NB4 (cell line): Measurements from ENCODE around the gene ADAM12.

Source experiments
- DNase-seq: peaks from one replicate; pipeline ENCODE4 v3.0.0; 2010; ENCODE audit warnings: low read depth
- H3K4me3 ChIP-seq: one replicate; pipeline ENCODE4 v1.5.1; 2011; ENCODE audit warnings: mild to moderate bottlenecking, low read depth, low read length, moderate library complexity
- MYC ChIP-seq: IDR thresholded peaks from 2 replicates; pipeline ENCODE4 v1.6.1; 2011; ENCODE audit warnings: low read depth, low read length
- POLR2A ChIP-seq: IDR thresholded peaks from 2 replicates; pipeline ENCODE4 v1.6.1; 2011; ENCODE audit warnings: mild to moderate bottlenecking; ENCODE audit not compliant: insufficient read length; ENCODE audit errors: extremely low read depth
- TF ChIP-seq, protein P1 (sequence below): IDR thresholded peaks from 2 replicates; pipeline ENCODE4 v1.6.1; 2011; ENCODE audit warnings: low read depth, low read length
- TF ChIP-seq, protein P2 (sequence below): IDR thresholded peaks from one replicate; pipeline ENCODE4 v1.5.1; 2012; ENCODE audit warnings: low read depth, low read length

Gene ADAM12

DNA sequence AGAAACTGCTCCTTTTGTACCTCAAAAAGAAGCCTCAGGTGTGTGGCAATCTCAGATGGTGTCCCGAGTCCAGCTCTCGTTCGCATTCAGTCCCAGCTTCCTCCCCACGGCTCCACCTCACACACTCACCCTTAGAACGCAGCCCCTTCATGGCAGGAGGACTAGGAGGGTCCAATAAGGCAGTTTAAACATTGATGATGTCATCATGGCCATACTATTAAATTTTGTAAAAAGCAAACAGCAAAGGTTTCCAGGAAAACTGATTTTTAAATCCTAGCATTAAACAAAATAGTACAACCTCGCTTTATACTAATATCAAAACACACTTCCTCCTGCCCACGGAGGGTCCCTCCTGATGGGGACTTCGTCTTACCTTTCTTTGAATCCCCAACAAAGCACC lies 133.0 kb downstream of the ADAM12 start:
- no peak overlapping the region for H3K4me3 ChIP-seq
- TF ChIP-seq POLR2A, result no peak
- TF ChIP-seq, protein P1, sequence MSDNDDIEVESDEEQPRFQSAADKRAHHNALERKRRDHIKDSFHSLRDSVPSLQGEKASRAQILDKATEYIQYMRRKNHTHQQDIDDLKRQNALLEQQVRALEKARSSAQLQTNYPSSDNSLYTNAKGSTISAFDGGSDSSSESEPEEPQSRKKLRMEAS, result no peak
- TF ChIP-seq, protein P2, sequence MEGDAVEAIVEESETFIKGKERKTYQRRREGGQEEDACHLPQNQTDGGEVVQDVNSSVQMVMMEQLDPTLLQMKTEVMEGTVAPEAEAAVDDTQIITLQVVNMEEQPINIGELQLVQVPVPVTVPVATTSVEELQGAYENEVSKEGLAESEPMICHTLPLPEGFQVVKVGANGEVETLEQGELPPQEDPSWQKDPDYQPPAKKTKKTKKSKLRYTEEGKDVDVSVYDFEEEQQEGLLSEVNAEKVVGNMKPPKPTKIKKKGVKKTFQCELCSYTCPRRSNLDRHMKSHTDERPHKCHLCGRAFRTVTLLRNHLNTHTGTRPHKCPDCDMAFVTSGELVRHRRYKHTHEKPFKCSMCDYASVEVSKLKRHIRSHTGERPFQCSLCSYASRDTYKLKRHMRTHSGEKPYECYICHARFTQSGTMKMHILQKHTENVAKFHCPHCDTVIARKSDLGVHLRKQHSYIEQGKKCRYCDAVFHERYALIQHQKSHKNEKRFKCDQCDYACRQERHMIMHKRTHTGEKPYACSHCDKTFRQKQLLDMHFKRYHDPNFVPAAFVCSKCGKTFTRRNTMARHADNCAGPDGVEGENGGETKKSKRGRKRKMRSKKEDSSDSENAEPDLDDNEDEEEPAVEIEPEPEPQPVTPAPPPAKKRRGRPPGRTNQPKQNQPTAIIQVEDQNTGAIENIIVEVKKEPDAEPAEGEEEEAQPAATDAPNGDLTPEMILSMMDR, result no peak
- no peak for DNase-seq

DNA sequence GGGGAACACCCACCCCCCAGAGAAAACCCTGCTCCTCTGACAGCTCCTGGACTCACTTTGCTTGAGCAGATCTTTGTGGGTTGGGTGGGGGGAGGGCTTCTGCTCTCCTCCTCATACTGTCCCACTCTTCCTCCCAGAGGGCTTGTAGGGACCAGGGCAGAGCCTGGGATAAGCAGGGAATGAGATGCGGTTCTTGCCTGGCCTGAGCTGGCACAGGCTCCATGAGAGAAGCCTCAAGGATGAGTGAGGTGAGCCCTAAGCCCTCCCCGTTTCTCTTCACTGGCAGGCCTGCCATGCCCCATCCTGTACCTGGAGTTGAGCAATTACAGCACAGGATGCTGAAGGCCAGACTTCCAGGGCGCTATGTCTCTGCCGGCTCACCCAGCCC lies 134.7 kb downstream of the ADAM12 start:
- TF ChIP-seq POLR2A (no peak), MYC (no peak)
- TF ChIP-seq, protein P1, result no peak
- TF ChIP-seq, protein P2, result no peak
- DNase-seq, result no peak
- H3K4me3 ChIP-seq, result no peak overlapping the region

DNA sequence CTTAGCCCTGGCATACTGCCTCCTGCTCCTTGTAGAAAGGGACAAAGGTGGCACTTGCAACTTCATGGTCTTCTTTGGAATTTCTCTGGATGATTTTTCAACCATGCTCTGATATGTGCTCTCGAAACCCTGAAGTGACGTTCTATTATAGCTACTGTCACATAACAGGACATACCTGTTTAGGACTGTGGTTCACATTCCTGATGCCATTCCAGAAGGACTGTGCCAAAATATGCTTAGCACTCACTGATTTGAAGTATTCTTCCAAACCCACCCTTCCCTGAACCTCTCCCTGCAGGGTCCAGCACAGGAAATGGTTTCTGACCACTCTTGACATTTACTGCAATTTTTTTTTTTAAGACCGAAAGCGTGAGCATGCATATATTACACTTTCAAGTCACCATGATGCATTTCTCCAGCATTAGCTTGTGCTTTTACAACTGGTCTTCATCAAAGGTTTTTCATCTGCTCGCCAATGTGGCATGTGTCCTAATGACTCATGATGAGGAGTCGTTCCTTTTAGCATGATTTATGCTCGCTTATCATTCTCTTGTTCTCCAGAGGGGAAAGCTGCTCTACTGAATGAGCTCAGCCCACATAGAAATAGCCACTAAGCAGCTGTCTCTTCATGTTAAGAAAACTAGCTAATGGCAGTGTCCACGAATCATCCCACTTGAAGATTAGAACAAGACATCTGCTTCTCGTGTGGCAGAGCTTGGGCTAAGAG lies 135.2 kb downstream of the ADAM12 start:
- no peak for DNase-seq
- TF ChIP-seq, protein P1, result no peak
- TF ChIP-seq MYC (no peak), POLR2A (no peak)
- TF ChIP-seq, protein P2, result no peak
- H3K4me3 ChIP-seq, result no peak overlapping the region

DNA sequence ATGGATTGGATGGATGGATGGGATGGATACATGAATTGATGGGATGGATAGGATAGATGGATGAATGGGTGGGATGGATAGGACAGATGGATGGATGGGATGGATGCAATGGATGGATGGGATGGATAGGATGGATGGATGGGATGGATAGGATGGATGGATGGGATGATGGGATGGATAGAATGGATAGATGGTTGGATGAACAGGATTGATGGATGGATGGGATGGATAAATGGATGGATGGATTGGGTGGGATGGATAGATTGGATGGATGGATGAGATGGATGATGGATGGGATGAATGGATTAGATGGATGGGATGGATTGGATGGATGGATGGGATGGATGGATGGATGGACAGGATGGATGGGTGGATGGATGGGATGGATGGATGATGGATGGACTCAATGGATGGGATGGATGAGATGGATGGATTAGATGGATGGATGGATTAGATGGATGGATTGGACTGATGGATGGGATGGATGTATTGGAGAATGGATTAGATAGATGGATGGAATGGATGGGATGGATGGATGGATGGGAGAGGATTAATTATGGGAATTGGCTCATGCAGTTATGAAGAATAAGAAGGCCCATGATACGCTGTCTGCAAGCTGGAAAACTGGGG lies 136.4 kb downstream of the ADAM12 start:
- TF ChIP-seq, protein P2, result no peak
- H3K4me3 ChIP-seq, result no peak overlapping the region
- no peak for DNase-seq

DNA sequence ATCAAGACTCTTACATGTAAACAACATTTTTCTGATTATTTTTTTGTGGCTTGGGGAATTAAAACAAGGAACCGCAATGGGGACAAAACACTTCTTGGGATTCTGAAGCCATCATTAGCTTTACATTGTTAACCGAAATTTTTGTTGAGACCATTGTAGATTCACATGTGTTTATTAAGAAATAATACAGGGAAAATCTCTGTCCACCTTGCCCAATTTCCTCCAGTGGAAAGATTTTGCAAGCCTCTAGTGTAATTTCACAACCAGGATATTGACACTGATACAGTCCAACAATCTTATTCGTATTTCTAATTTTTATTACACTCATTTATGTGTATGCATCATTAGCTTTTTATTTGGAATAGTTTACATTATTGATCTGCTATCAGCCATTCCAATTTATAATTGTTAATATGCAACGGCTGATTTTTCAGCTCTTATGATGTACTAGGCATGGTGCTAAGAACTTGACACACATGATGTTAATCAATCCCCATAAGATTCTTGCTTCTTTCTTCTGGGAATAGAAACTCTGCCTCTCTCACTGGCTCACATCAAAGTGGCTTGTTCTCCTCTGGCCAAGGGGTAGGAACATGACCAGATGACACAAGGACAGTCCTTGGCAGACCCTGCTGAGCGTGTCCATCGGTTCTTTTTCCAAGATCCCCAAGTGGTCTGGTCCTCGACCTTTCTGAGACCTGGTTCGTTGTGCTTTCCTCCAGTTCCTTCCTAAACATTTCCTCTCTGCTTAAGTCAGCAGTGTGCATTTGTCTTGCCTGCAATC lies 137.6 kb downstream of the ADAM12 start:
- no peak for DNase-seq
- TF ChIP-seq MYC (no peak), POLR2A (no peak)
- TF ChIP-seq, protein P2, result no peak
- TF ChIP-seq, protein P1, result no peak
- H3K4me3 ChIP-seq, result no peak overlapping the region

DNA sequence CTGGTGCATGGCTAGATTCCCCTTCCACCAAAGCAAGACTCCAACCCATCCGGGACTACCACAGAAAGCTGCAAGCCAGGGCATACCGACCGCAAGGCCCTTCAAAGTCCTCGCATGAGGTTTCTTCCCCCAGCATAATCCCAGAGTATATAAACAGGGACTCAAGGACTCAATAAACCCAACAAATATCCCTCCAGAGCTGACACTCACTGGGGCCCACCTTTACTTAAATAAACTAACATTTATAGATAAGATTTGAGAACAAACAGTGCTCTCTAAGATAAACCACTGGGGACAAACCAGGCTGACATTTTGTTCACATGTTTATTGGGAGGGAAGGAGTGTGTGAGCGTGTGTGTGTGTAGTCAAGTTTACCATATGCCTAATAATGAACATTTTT lies 138.2 kb downstream of the ADAM12 start:
- TF ChIP-seq, protein P1, result no peak
- TF ChIP-seq POLR2A (no peak), MYC (no peak)
- TF ChIP-seq, protein P2, result no peak
- no peak for DNase-seq
- H3K4me3 ChIP-seq, result no peak overlapping the region
